Fibroblast of lung (primary cell): ENCODE data around the gene GDAP2. TPM values are rescaled to one million over a fixed set of nuclear protein-coding genes. Genes with fewer than 3 reads are reported as not detected.

Experiments
- DNase-seq, 2 donors: peaks; one replicate each; pipeline versions ENCODE4 v3.0.0 to v3.0.0-alpha.2; 2010; ENCODE audit warnings: low read depth in 2 of 2
- H2AFZ ChIP-seq: 2 replicates; pipeline ENCODE4 v1.5.1; 2012; ENCODE audit warnings: low read length, control low read depth, inconsistent platforms
- H3K27ac ChIP-seq: 2 replicates; pipeline ENCODE4 v1.5.1; 2011; ENCODE audit warnings: low read length, control low read depth; ENCODE audit not compliant: insufficient read depth
- H3K27me3 ChIP-seq: 2 replicates; pipeline ENCODE4 v1.5.1; 2011; ENCODE audit warnings: mild to moderate bottlenecking, low read length; ENCODE audit not compliant: control insufficient read depth, insufficient read depth
- H3K36me3 ChIP-seq: 2 replicates; pipeline ENCODE4 v1.5.1; 2011; ENCODE audit warnings: low read length; ENCODE audit not compliant: control insufficient read depth, insufficient read depth
- H3K4me1 ChIP-seq: 2 replicates; pipeline ENCODE4 v1.5.1; 2011; ENCODE audit warnings: low read length; ENCODE audit not compliant: control insufficient read depth, insufficient read depth; ENCODE audit errors: extremely low read depth
- H3K4me2 ChIP-seq: 2 replicates; pipeline ENCODE4 v1.5.1; 2011; ENCODE audit warnings: low read length, control low read depth; ENCODE audit not compliant: insufficient read depth; ENCODE audit errors: extremely low read depth
- H3K4me3 ChIP-seq, 4 experiments: fragments of 200-600 bp in 1 of 4; sonication (generic) in 1 of 4; replicated peaks in 1 of 4; 2 replicates each; pipeline ENCODE4 v1.5.1; 2011 to 2016; ENCODE audit warnings: low read length in 4 of 4, low read depth in 3 of 4, mild to moderate bottlenecking in 3 of 4, control low read depth in 2 of 4, inconsistent platforms in 1 of 4, mixed read lengths in 1 of 4; ENCODE audit not compliant: insufficient read depth in 1 of 4; ENCODE audit errors: control extremely low read depth in 1 of 4
- H3K79me2 ChIP-seq: 2 replicates; pipeline ENCODE4 v1.5.1; 2012; ENCODE audit warnings: mild to moderate bottlenecking, low read length, inconsistent platforms; ENCODE audit not compliant: control insufficient read depth, insufficient read depth
- H3K9ac ChIP-seq: 2 replicates; pipeline ENCODE4 v1.5.1; 2011; ENCODE audit warnings: mild to moderate bottlenecking, low read length, control low read depth; ENCODE audit not compliant: insufficient read depth
- H3K9me3 ChIP-seq: 2 replicates; pipeline ENCODE4 v1.5.1; 2012; ENCODE audit warnings: low read depth, low read length; ENCODE audit not compliant: control insufficient read depth, insufficient read depth
- H4K20me1 ChIP-seq: 2 replicates; pipeline ENCODE4 v1.5.1; 2011; ENCODE audit warnings: low read length; ENCODE audit not compliant: control insufficient read depth, insufficient read depth; ENCODE audit errors: extremely low read depth
- EZH2 ChIP-seq: IDR thresholded peaks from 2 replicates; pipeline ENCODE4 v1.5.1; 2012; ENCODE audit warnings: low read length, control low read depth, mild to moderate bottlenecking; ENCODE audit errors: missing control alignments
- polyA plus RNA-seq, 2 donors: library from polyadenylated mRNA; depleted of rRNA in 1 of 2; stranded (reverse) in 1 of 2; unstranded in 1 of 2; fragments of >200 nt; gene quantifications; 2 replicates each; pipeline ENCODE4 v1.2.1, GENCODE V29; 2011 to 2012; ENCODE audit warnings: missing spikeins in 1 of 2
- total RNA-seq: library from RNA; depleted of rRNA; stranded (reverse); fragments of >200 nt; gene quantifications from 2 replicates; pipeline ENCODE4 v1.2.1, GENCODE V29; 2014
- TF ChIP-seq, protein P1 (sequence below), 2 donors: IDR thresholded peaks in 1 of 2; conservative IDR thresholded peaks in 1 of 2; 1 replicate in 1 of 2; 2 replicates in 1 of 2; pipeline ENCODE4 v1.5.1; 2011 to 2012; ENCODE audit warnings: low read length in 2 of 2, control low read depth in 1 of 2, inconsistent platforms in 1 of 2, low read depth in 1 of 2, mild to moderate bottlenecking in 1 of 2

GDAP2 gene
- total and polyA plus RNA-seq, 2 donors (not counting 1 experiment from before 2014, with no cell fraction given), result 16.2 to 29.7 TPM

- H4K20me1 ChIP-seq, result no peaks in the 10 kb centered on the region
- TF ChIP-seq, protein P1, sequence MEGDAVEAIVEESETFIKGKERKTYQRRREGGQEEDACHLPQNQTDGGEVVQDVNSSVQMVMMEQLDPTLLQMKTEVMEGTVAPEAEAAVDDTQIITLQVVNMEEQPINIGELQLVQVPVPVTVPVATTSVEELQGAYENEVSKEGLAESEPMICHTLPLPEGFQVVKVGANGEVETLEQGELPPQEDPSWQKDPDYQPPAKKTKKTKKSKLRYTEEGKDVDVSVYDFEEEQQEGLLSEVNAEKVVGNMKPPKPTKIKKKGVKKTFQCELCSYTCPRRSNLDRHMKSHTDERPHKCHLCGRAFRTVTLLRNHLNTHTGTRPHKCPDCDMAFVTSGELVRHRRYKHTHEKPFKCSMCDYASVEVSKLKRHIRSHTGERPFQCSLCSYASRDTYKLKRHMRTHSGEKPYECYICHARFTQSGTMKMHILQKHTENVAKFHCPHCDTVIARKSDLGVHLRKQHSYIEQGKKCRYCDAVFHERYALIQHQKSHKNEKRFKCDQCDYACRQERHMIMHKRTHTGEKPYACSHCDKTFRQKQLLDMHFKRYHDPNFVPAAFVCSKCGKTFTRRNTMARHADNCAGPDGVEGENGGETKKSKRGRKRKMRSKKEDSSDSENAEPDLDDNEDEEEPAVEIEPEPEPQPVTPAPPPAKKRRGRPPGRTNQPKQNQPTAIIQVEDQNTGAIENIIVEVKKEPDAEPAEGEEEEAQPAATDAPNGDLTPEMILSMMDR (conservative IDR thresholded peaks at IDR 0.05 in 1 of 2, IDR thresholded peaks at IDR 0.05 in 1 of 2; ENCODE audit: low read depth in 1 of 2, low read length in 2 of 2), result no peak
- no peak for TF ChIP-seq EZH2
- no peaks in the 10 kb centered on the region for H3K4me1 ChIP-seq
- H3K27me3 ChIP-seq, result no peaks in the 10 kb centered on the region
- H3K4me3 ChIP-seq, result no peak overlapping the region
- no peak overlapping the region for H2AFZ ChIP-seq
- H3K79me2 ChIP-seq, result no peaks in the 10 kb centered on the region
- H3K9me3 ChIP-seq, result no peaks in the 10 kb centered on the region
- H3K27ac ChIP-seq, result no peak overlapping the region
- H3K36me3 ChIP-seq, result no peaks in the 10 kb centered on the region
- DNase-seq, result no peak
- no peak overlapping the region for H3K9ac ChIP-seq
- no peak overlapping the region for H3K4me2 ChIP-seq
Observed at GRCh38 chr1:117894078-117894477, 35.3 kb downstream of the GDAP2 start.

DNA sequence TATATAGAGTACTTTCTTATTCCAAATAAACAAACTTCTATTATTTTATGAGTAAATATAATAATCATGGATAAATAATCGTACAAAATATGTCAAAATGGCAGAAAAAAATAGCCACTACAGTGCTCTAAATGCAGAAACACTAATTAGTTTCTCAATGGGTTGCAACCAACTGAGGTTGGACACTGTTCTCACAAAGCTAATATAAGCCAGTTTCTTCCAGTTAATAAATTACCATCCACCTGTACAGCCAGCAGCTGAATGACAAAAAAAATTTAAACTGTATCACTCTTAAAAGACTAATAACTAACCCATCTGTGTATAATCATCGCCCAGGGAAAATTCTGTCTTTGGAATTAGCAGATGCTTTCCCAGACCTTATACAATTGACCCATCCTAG lies 36.9 kb downstream of the GDAP2 start:
- Histone ChIP-seq H4K20me1 (no peaks in the 10 kb centered on the region), H3K36me3 (no peaks in the 10 kb centered on the region), H3K79me2 (no peaks in the 10 kb centered on the region), H3K4me1 (no peaks in the 10 kb centered on the region), H3K9me3 (no peaks in the 10 kb centered on the region), H3K4me3 (no peak overlapping the region), H3K4me2 (no peak overlapping the region), H3K9ac (no peak overlapping the region), H2AFZ (no peak overlapping the region), H3K27me3 (no peaks in the 10 kb centered on the region), H3K27ac (no peak overlapping the region)
- TF ChIP-seq EZH2, result no peak
- TF ChIP-seq, protein P1 (conservative IDR thresholded peaks at IDR 0.05 in 1 of 2, IDR thresholded peaks at IDR 0.05 in 1 of 2; ENCODE audit: low read depth in 1 of 2, low read length in 2 of 2), result no peak
- no peak for DNase-seq

GRCh38 chr1:117890452-117890851 lies 39.0 kb downstream of the GDAP2 start:
- no peaks in the 10 kb centered on the region for H3K79me2 ChIP-seq
- H2AFZ ChIP-seq, result no peak overlapping the region
- TF ChIP-seq, protein P1 (conservative IDR thresholded peaks at IDR 0.05 in 1 of 2, IDR thresholded peaks at IDR 0.05 in 1 of 2; ENCODE audit: low read depth in 1 of 2, low read length in 2 of 2), result no peak
- no peak for TF ChIP-seq EZH2
- H3K9me3 ChIP-seq, result no peaks in the 10 kb centered on the region
- no peak overlapping the region for H3K4me3 ChIP-seq
- no peak overlapping the region for H3K9ac ChIP-seq
- no peaks in the 10 kb centered on the region for H3K4me1 ChIP-seq
- no peaks in the 10 kb centered on the region for H3K36me3 ChIP-seq
- H3K27me3 ChIP-seq, result no peaks in the 10 kb centered on the region
- no peak overlapping the region for H3K27ac ChIP-seq
- DNase-seq, result no peak
- no peak overlapping the region for H3K4me2 ChIP-seq
- H4K20me1 ChIP-seq, result no peaks in the 10 kb centered on the region
